HG03039 (cell line): ENCODE data around the gene CNTNAP3B.
"Not testable (repeated sequence)": the region's sequence is repeated elsewhere in the genome, so short reads cannot be mapped to it uniquely, and the experiment has no call there.

ENCODE experiments used
- ATAC-seq: cut with Tn5 transposase; IDR thresholded peaks from one replicate; pipeline ENCODE4 v1.9.1; 2021; ENCODE audit warnings: mild to moderate bottlenecking, moderate library complexity; ENCODE audit not compliant: unreplicated experiment

CNTNAP3B gene

GRCh38 chr9:42129073-42129729 is at the start of gene CNTNAP3B:
Gene CNTNAP3B (minus strand): TSS chr9:42129426. CDS start chr9:42129094, 332 bp downstream.
- ATAC-seq: not testable (repeated sequence)

- ATAC-seq: not testable (repeated sequence)
Measured at GRCh38 chr9:42160299-42160698, 31.1 kb upstream of the CNTNAP3B start.

- ATAC-seq: not testable (repeated sequence)
Measured at GRCh38 chr9:42127056-42127841, 2.0 kb downstream of the CNTNAP3B start.

DNA sequence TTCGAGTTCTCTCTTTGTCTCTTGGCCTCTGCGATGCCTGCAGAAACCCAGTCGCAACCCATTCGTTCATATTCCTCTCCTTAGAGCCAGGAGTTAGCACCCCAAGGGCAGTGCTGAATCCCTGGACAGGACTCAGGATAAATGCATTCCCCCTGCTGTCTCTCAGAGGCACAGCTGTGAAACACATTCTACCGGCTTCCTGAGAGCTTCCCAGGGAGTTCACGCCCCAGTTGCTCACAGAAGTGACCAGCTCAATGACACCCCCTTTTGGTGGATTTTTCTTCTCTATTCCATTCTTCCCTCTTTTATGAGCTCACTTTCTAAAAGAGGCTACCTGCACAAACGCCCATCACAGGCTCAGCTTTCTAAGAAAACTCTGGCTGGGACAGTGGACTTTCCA is 8.2 kb downstream of the CNTNAP3B start:
- not testable (repeated sequence) for ATAC-seq

GRCh38 chr9:42095929-42096328 is 33.3 kb downstream of the CNTNAP3B start:
- not testable (repeated sequence) for ATAC-seq

DNA sequence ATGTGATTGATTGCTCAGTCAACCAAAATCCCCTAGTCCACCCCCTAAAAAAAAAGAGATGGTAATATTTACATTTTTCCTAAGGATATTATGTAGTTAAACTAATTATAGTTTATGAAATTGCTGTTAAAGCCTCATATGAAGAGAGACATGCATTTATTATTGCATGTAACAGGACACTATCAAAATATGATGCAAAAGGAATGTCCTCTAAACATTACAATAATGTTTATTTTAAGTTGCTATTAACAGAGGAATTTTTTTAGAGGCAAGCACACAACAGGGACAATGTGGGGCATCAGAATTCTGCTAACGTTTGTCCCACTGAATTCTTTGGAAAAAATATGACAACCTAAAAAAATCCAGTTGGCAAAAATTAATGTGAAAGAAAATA is 44.7 kb downstream of the CNTNAP3B start:
- ATAC-seq: not testable (repeated sequence)

DNA sequence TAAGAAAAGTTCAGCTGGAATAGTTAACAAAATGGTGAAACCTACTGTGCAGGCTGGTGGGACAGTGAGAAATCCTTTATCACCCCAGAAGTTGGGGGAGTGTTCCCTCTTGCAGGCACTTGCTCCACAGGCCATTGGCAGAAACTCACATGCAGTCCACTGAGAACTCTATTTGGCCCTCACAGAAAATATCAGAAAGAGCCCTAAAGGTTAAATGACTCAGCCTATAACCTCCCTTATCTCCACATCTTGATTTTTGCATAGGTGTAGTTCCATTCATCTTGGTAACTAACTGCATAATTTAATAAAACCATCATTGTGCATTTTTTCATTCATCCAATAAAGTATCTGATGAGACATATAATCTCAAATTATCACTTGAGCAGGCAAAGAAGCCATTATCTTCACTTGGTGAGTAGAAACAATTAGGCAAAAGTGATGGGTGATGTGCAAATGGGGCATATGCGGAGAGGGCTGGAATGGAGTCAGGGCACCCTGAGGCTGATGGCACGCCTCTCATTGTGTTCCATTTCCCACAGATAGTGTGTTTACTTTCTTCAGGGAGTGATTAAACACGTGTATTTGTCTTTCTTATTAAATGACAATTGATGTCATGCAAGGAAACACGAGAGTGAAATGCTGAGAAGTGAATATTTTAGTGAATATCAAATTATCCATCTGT is 45.2 kb downstream of the CNTNAP3B start:
- not testable (repeated sequence) for ATAC-seq

DNA sequence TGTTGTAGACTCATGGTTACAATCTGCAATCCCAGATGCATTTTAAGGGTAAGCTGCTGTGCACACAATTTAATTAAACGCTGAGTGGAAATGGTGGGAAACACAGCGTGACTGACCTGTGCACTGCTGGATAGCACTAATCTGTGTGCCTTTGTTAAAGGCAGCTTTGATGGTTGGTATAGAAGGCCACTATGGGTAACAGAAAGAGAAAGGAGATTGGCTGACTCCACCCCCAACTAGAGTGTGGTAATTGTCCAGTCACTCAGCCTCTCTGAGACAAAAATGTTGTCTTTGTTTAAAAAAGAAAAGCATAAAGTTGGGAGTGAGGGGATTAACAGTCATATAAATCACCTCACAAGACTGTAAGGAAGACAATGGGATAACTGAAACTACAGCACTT is 48.9 kb downstream of the CNTNAP3B start:
- not testable (repeated sequence) for ATAC-seq

DNA sequence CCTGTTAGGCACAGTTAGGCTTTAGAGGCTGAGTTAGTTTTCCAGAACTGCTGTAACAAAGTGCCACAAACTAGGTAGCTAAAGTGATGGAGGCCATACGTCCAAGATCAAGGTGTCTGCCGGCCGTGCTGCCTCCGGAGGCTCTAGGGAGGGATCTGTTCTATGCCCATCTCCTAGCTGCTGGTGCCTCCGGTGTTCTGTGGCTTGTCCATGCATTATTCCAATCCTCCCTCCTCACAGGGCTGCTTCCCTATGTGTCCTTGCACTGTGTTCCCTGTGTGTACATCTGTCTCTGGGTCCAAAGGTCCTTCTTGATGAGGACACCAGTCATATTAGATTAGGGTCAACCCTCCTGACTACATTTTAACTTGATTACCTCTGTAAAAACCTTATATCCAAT is 54.4 kb downstream of the CNTNAP3B start:
- ATAC-seq: not testable (repeated sequence)

DNA sequence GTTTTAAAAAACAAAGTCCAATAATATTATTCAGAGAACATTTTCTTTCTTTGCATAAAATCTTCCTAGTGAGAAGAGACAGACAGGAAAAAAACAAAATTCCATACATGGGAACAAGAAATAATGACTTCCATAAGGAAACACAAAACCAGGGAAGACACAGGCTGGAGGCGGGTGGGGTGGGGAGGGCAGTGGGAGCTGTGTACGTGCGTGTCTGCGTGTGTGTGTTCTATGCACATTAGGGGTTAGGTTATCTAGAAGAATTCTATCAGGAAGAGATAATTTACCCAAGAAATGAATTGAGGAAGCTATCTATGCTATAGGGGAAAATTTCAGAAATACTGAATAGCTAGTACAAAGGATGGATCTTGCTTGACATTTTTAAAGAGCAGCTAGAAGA is 58.2 kb downstream of the CNTNAP3B start:
- not testable (repeated sequence) for ATAC-seq

GRCh38 chr9:42070035-42070799 is 59.0 kb downstream of the CNTNAP3B start:
- ATAC-seq: not testable (repeated sequence)

GRCh38 chr9:42053874-42054273 is 75.4 kb downstream of the CNTNAP3B start:
- not testable (repeated sequence) for ATAC-seq

DNA sequence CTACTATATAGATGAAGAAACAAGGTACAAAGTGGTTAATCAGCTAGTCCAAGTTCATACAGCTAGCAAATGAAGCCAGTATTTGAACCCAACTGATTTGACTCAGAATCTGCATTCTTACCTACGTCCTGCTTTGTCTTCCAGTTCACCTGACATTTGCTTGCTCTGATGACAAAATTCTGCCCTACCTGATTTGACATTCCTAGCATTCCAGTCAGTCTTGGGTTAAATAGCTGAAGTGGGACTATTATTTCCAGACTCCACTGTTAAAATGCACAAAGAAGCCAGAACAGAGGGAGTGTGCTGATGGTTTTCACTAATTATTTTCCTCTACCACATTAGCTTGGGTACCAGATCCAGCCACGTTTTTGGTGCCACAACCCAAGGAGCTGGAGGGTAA is 78.5 kb downstream of the CNTNAP3B start:
- ATAC-seq: not testable (repeated sequence)

DNA sequence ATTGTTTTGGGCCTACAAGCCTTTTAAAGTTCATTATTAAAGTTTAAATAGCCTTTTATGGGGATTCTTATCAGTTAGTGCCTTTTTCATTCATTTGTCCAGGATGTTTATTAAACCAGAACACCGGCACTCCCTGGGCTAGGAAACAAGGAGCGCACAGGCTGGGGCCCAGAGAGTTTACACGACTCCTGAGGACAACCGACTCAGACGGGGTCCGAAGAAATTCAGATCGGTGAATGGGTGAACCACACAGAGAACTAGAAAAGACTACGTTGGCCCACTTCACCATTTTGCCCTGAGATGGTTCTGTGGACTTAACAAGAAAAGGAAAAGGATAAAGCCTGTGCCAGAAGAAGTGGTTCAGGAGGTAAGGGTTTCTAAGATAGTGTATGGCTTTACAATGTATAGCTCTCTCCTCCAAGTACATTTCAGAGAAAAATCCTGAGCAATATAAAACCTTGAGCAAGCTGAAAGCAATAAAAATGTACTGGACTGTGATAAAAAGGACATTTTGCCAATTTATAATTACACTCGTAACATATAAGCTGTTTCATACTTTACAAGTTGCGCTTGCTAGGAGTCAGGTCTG is 84.7 kb downstream of the CNTNAP3B start:
- ATAC-seq: not testable (repeated sequence)

DNA sequence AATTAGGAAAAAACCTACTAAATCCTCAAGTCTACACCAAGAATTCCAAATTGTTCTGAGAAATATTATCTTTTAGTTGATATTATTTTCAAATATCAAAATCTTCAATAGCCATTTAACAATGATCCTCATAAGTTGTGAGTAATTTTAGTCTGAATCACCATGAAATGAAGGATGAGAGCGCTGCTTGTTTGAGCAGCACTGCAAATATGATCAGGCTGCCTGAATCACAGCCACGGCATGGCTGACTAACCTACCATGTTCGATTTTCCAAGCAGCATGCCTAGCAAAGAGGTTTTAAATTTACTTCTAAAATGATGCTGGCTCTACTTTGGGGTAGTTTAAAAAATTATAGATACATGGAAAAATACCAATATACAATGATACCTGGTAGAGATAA is 95.7 kb downstream of the CNTNAP3B start:
- ATAC-seq: not testable (repeated sequence)

DNA sequence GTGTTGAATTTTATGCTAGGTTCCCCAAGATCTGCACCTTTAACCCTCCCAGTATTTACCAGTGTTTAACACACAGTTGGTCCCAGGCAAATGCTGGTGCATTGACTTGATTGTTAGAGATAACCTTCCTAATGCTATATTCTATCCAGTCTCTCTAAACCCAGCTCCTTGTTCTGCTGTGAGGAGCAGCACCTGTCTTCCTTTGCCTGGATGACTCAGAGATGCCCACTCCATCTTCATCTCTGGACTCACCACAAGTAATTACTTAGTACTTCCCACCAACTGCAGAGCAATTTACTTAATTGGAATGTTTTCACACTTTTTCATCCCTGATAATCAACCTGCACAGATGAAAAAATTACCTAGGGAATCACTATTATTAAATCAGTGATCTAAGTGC is 108.6 kb downstream of the CNTNAP3B start:
- not testable (repeated sequence) for ATAC-seq

GRCh38 chr9:42018220-42018922 is 110.9 kb downstream of the CNTNAP3B start:
- ATAC-seq: not testable (repeated sequence)

DNA sequence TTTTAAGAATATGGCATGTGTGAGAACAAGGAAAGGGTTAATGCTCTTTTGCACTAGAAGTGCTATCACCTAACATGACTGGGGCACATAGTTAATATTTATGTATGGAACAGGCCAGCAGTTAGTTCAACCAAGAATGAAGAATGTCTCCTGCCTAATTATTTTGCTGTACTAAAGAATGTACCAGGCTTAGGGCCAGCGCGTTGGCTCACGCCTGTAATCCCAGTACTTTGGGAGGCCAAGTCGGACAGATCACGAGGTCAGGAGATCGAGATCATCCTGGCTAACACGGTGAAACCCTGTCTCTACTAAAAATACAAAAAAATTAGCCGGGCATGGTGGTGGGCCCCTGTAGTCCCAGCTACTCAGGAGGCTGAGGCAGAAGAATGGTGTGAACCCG is 114.9 kb downstream of the CNTNAP3B start:
- ATAC-seq: not testable (repeated sequence)

DNA sequence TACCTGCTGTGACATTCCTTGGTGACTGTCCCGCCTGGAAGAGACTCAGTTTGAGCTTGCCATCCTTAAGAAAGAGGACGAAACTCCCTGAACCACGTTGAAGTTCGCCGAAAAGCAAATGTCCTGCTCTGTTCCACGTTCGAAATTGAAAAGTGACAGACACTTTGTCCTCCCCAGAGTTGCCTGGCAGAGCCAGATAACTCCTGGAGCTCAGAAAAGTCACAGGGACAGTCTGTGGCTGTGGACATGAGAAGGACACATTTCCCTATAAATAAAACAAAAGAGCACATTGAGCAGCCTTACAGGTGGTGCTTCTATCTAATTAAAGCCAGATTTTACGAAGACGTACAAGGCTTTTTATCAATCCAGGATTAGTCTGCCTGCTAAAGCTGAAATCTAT is 137.6 kb downstream of the CNTNAP3B start:
- not testable (repeated sequence) for ATAC-seq

DNA sequence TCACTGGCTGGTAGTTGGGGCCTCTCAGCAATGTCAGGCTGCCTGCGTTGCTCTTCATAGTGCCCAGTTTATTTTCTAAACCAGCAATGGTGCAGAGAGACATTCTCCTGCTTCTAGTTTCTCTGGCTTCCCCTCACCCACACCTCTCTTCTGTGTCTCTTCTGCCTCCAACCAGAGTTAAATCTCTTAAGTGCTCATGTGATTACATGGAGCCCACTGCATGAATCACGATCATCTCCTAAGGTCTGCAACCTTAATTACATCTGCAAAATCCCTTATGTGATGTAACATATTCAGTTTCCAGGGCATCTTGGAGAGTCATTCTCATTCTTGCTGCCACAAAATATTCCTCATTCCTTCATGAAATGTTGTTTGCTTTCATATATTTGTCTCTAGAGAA is 149.0 kb downstream of the CNTNAP3B start:
- not testable (repeated sequence) for ATAC-seq
